NCI-H187 (cell line): ENCODE measurements around the gene FOXO3.

ENCODE experiments used
- DNase-seq, 2 experiments: peaks; one replicate each; lab custom pipeline; 2025; lab: John Stamatoyannopoulos, UW

FOXO3 gene

DNA sequence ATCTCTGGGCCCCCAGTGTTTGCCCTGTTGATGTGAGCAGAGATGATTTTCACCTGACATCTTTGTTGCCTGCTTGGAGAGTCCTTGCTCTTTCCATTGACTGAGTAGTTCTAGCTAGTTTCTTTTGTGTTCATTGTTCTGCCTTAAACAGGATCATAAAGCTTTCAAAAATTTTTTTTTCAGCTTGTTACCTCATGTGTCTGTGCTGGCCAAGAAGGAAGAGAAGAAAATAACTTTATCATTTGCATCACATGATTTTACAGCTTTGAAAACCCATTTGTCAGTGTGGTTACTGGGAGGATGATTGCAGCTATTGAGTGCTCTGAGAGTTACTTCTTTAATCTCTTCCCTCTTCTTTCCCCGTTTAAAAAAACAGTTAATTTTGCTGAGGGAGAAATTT lies 16.0 kb downstream of the FOXO3 start:
- DNase-seq = no peak

DNA sequence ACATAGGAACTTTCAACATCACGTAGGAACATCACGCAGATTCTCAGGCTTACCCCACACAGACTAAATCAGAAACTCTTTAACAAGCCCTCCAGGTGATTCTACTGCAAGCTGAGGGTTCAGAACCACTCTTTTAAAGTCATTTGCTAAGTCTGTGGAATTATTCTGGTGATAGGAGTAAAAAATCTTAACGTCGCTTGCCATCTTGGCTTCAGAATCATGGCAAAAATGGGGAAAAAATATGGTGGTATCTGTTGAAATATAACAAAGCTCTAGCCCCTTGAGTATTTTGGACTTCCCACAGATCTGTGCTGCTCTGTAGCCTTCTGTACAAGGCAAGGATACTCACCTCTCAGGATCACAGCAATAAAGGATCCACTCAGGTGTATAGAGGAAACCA lies 17.4 kb downstream of the FOXO3 start:
- no peak for DNase-seq

DNA sequence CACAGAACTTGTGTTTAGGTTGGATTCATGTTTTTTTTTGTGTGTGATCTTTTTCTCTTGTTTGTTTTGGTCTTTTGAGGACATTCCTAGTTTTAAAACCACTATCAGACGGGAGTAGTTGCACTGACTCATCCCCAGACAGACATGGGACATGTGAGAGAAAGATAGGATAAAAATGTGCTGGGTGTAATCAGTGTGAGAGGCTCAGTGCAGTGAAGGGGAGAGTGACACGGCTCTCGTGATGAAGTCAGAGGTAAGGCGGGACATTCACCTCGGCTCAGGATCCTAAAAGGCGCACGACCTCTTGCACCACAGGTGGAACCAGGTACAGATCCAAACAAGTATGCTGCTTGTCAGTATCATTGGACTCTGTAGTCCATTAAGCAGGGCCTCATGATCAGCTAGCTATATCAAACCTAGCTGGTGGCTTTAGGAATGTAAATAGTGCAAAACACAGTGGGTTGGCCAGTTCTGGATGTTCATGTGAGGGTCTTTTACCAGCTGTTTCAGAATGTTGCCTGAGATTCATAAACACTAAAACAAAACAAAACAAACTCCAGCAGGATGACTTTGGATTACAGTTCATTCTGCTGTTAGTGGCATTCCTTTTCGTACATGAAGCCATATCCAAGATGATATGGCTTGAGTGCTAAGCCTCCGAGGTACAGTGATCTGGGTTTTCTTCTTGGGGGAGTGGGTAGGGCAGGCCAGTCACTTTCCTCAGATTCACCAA lies 18.0 kb downstream of the FOXO3 start:
- no peak for DNase-seq

DNA sequence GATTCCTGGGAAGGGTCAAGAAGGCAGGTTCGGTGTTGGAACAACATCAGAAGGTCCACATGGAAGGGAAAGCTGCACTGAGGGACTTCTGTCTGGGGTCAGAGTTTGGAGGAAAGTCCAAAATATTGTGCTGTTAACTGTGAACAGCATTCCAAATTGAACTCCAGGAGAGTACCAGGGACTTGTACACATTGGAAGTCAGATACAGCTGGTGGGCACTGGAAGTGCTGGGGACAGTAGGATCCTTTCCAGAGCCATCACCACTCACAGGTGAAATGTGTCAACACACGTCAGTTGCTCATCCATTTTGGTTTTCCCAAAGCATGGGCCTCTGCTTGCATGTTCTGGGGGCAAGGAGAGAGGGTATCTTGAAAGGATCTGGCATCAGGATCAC lies 18.6 kb downstream of the FOXO3 start:
- no peak for DNase-seq

DNA sequence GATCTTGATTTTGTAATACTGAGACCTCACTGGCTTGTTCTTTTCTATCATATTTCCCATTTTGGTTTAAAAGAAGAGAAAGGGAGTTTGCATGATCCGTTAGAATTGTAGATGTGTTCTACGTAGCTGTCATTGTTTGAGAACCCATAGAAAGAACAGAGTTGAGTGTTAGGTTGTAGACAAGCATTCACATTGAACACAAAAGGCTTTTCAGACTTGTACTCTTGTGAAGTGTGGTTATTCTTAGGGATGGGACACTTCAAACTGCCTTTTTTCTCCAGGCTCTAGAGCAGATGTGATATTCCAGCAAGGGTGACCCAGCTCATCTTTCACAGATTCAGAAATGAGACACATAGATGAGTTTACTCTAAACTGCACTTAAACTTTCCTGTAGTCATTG lies 19.9 kb downstream of the FOXO3 start:
- DNase-seq = no peak

DNA sequence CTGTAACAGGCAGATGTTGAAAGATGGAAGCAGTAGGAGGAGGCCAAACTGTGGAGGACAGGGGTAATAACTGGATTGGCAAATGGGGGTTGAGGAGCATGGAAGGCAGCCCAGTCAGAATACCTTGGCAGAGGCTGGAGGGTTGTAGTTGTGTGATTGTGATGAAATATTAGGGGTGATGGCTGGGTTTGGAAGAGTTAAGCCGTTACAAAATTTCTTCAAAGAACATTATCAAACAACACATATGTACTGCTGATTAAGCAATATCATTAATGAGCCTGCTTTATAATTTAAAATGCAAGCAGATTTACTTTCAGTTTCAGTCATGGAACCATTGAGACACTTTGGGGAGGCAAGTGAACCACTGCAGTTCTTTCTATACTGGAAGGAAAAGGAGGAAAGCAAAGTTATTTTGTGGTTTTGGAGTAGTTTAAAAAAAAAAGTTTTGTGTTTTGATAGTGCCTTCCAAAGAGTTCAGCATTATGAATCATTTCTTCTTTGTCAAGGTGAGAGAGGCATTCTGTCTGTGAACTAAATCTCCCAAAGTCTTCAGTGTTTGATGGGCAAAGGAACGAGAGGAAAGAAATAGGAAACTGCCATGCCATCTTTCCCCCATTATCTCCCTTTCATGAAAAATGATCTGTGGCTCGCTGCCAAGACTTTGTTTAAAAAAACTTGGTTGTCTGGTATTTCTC lies 20.7 kb downstream of the FOXO3 start:
- DNase-seq = no peak

DNA sequence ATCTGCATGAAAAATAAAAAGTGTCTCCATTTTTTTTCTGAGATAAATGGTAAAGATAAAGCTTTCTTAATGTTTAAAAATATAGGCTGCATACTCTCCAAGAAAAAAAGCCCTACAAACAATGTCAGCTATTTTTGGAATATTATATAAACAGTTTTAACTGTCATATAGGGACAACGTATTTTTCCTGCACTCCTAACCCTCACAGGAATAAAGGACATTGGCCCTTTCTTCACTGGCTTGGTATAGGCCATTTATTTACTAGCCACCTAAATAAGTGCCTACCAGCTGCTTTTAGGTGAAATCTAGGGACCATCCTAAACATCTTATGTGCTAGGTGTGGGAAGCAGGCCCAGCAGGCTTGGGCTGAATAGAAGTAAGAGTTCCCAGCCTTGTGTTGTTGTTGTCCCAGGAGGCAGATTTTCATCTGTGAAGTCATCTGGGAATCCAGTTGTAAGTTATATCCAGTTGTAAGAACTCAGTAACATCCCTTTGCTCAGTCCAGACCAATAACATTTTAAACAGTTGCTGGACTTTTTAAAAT lies 21.3 kb downstream of the FOXO3 start:
- DNase-seq = no peak

DNA sequence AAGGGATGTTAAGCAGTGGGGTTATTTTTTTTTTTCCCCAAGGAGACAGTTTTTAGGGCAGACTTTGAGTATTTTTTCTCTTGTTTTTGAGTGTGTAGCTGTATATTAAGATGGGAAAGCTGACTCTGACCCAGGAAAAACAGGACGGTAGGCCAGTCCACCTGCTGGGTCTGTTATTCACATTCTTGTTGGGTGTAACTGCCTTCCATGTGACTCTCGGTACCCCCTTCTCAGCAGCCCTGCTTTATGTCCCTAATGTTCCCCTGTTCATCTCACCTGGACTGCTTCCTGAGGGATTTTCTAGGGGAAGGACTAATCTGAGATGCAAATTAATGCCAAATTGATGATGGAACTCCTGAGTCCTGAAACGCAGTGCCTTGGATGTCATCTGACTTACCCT lies 21.9 kb downstream of the FOXO3 start:
- DNase-seq = no peak

DNA sequence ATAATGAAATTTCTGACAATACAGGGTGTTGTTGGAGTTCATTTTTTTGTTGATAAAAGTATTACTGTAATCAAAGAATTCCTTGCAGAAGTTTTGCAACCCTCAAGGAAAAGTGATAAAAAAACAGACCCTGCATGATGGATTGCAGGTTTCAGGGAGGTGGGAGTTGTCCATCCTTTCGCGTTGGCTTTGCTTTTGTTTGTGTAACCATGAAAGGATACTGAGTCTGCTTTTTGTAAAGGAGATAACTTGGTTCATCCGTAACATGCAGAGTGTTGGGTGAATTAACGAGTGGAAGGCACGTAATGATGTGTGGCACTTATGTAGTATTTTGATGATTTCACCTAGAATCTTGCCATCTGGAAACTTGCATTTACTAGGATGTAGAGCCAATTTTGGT lies 23.6 kb downstream of the FOXO3 start:
- no peak for DNase-seq

DNA sequence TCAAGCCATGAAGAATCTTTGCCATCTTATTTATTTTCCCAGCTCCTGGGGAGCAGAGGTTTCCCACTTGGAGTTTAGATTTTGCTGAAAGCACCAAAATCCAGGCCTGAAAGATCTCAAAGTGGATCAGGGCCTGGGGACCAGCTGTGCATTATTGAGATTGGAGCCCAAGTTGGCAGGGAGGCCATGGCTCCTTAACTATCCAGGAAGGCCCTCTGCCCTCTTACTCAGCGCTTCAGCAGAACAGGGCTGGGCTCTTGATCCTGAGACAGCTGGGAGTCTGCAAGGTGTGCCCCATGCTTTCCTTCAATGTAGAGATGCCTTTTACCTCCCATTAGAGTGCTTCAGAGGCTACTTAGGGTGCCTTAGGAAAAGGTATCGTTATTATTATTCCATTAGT lies 24.6 kb downstream of the FOXO3 start:
- DNase-seq = peak in 1 of 2 experiments; percentile 46

DNA sequence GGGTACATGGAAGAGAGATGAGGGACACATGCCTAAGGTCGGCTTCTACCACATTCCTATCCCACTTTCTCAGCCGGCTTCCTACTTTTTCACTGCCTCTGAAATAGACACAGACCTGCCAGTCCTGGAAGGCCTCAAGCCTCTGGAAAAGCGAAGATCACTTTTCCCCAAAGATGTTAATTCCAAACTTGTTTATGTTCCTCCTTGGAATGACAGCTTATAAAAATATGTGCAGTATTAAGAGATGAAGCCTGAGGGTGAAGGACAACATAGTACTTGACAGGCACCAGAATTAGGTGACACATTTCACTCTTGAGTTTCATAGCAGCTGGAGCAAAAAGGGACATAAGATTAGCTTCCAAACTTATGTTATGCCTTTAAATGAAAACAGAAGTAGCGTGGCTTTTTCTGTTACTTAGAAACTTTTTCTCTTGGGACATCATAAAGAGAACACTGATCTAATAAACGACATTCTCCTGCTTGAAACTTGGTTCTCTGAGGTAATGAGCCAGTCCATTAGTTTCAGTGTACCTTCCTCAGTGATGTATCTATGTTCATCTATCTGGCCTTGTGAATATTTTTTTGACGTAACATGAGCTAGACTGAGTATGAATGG lies 25.3 kb downstream of the FOXO3 start:
- DNase-seq = no peak

DNA sequence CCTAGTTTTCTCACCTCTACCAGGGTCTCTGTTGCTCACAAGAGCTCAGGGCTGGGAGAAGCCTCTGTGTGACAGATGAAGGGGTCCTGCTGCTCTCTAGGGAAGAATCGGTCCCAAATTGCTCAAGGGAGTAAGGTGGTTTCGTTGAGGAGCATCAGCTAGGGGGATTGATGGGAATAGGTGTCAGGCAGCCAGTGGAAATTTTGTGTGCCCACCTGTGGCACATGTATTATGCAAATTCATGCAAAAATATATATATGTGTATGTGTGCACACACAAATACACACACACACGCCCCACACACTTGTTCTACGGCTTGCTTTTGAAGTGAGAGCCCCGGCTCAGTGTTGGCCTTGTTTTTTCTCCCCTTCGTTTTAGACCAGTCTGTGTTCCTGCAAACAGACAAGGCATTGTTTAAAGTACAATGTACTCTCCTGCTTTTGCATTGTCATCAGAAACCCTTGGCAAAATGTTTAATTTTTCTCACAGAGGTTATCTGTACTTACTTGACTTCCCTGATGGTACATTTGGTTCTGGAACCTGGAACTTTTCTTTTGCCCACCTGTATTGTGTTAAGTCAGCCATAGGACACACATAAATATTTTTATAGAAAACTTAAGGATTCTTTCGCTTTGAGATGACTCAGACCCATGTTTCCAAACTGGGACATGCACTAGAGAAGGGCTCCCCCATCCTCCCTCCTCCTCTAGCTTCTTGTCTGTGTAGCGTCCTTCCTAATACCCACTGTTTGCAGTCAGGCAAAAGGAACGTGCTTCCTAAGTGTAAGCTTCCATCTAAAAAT lies 26.7 kb downstream of the FOXO3 start:
- DNase-seq = no peak

DNA sequence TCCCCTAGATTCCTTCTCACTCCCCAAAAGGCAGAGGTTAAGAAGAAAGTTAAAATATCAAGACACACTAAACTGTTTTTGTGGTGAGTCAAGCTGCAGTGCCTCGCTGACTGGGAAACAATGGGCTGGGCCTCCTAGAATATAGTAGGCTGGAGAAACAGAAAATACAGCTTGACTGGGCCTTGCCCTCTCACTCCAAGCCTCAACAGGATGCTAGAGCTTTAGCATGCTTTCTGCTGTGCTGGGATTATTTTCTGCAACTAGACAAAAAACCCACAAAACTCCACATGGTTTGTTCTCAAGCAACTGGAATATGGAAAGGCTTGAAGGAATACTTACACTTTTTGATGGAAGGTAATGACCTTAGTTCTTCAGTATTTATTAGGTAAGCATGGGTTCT lies 27.9 kb downstream of the FOXO3 start:
- no peak for DNase-seq

DNA sequence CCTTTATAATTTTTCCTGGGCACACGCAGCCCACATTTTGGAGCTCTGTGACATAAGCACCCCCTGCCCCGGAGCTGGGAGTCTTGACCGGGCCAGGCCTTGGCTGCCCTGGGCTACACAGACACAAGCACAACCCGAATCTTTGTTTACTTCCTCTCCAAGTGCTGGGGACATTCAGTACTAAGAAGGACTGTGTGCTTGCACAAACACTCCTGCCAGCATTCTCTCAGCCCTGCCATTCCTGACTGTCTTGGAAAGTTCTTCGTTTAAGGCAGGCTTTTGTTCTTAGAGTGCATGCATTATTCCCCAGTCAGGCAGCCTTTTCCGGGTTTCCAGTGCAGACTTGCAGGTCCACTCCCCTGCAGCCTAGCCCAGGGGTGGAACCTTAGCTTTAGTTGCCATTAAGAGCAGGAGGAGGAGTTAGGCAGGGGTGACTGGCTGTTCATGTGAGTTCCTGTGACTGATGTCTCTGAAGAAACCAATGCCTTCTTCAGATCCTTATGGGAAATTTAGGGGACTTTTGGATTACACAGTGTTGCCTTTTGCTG lies 28.6 kb downstream of the FOXO3 start:
- DNase-seq = peak in 1 of 2 experiments; percentile 20

DNA sequence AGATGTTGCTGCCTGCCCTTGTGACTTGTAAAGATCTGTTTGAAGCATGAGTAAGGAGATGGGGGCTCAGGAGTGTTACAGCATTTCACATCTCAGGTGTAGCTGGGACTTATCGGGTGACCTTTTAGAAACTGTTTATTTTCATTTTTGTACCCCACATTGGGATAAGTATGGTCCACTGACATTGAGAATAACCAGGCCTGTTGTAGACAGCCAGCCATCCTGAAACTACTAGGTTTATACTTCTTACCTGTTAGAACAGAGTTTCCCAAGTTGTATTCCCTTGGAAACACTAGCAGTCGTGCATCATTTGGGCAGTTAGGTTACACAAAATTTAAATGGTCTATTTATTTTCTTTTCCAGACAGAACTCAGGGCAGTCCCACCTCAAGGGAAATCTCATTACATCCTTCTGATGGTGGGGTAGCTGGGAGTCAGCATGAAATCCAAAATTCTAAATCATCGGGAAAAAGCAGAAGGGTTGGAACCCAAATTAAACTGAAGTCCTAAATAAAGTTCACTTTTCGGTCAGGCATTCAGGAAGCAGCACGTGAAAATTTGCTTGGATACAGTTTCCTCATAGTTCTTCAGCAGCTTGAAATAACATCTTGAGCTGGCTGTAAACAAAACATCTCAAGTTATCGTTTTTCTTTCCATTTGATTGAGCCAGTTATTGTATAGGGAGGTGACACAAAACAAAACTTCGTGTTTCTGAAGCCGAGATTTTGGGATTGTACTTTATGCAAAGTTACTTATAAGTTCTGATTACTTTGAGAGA lies 30.5 kb downstream of the FOXO3 start:
- DNase-seq = no peak

DNA sequence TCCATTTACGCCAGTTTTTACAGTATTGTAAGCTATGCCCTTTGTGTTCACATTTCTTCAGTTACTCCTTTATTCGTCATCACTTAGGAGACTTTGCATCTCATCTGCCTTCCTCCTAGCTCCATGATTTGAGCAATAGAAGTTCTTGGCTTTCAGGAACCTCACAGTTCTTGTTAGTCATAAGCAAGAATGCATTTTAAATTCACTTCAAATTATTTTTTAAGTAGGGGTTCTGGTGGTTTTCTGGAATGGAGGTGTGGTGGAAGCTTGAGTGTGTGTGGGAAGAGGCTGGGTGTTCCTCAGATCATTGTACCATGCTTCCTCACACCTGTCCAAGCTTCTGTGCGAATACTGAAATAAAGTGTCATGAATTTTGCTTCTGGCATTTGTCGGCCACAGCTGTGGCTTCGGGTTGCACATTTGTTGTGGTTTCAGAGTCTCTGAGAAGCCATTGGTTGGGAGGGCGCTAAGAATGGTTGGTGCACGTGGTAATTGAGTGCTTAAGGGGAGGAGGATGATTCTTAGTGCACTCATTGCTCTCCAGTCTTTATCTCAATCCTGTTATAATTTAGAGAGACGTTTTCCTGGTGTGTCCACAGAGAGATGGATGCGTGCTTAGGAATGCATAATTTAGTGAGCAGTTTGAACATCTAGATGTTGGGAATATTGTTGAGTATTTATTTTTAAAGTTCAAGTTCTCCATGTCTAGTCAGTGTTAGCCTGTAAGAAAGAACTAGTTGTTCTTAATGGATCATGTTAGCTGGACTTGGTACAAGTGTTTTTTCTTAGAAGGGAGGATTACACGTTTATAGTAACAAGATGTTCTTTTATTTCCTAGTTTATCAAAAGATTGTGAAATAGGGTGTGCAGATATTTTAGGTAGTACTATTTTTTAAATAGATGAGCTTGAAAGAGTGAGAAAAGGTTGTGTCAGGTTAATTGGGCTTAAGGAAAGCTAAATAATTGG lies 31.9 kb downstream of the FOXO3 start:
- peak; percentile 21 to 40 for DNase-seq

DNA sequence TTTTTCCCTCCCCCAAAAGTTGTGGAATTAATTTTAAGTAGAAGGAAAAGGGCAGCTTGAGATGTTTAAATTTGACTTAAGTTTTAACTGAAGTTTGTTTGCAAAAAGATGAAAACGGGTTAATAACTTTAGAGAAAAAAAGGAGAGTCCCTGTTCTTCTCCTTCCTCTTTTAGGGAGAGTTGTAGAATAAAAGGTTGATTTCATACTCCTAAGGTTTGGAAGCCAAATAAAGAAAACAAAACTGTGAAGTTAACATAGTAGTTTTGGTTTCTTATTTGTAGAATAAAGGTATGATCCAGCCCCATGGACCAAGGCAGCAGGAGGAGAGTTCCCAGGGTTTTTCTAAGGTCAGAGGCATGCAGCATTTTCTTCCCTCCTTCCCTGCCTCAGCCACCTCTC lies 33.4 kb downstream of the FOXO3 start:
- no peak for DNase-seq

DNA sequence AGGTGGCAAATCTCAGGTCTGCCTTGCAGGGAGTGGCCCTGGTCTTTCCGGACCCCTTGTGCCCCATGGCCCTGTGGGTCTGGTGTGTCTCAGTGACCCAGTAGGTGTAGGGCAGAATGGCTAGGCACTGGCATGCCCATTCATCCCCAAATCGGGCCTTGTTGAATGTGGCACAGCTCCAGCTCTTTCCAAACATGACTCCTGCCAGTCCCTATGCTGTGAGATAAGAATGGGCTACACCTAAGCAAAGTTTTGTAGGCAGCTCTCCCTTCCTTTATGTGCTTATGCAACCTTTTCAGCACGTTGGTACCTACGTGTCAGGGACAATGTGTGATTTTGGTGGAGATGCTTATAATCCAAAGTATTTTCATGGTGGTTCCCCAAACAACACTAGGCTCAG lies 33.9 kb downstream of the FOXO3 start:
- no peak for DNase-seq

DNA sequence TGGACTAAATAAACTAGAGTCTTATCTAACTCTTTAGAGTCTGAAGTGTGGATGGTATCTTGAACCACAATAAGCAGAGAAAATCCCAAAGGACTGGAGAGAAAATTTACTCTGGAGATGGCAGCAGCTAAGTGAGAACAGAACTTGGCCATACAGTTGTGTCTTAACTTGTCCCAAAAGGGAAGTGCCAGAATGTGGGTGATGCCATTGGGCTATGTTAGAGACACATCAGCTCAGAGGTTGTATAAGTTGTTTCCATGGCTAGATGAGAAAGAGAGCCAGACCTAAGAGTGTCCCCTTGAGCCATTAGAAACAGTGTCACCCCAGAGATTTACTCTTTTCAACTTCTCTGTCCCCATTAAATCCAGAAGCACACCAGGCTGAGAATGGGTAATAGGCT lies 36.2 kb downstream of the FOXO3 start:
- DNase-seq = no peak
